OCI-LY3 (cell line): ENCODE results near the gene EFHC1.

ENCODE experiments used
- H2AFZ ChIP-seq: fragments of 200-600, 300-600 bp; shearing (Covaris generic); 2 replicates; pipeline ENCODE4 v1.6.0; 2014; ENCODE audit warnings: antibody characterized with exemption, low read depth, low read length
- H3K27ac ChIP-seq: fragments of 200-600, 300-600 bp; sonication (generic); 2 replicates; pipeline ENCODE4 v1.5.1; 2014; ENCODE audit warnings: mild to moderate bottlenecking, low read length, moderate library complexity, mixed read lengths
- H3K27me3 ChIP-seq: fragments of 200-600, 300-600 bp; sonication (generic); 2 replicates; pipeline ENCODE4 v1.6.1; 2014; ENCODE audit warnings: low read depth, low read length, mixed read lengths
- H3K36me3 ChIP-seq: fragments of 200-600, 300-600 bp; sonication (generic); replicated peaks from 2 replicates; pipeline ENCODE3; 2014; ENCODE audit warnings: low read depth, low read length, mixed read lengths
- H3K4me1 ChIP-seq: fragments of 300-600, 200-600 bp; sonication (generic); 2 replicates; pipeline ENCODE4 v1.6.1; 2014; ENCODE audit warnings: low read length, mixed read lengths
- H3K4me2 ChIP-seq: fragments of 200-600, 300-600 bp; sonication (generic); 2 replicates; pipeline ENCODE4 v1.6.1; 2014; ENCODE audit warnings: low read length, mixed read lengths
- H3K4me3 ChIP-seq: fragments of 300-600, 200-600 bp; sonication (generic); 2 replicates; pipeline ENCODE4 v1.5.1; 2014; ENCODE audit warnings: antibody characterized with exemption, mild to moderate bottlenecking, low read length, moderate library complexity
- H3K79me2 ChIP-seq: fragments of 300-600, 200-600 bp; shearing (Covaris generic); 2 replicates; pipeline ENCODE4 v1.6.1; 2014; ENCODE audit warnings: mild to moderate bottlenecking, low read length, mixed read lengths
- H3K9ac ChIP-seq: fragments of 300-600, 200-600 bp; shearing (Covaris generic); 2 replicates; pipeline ENCODE4 v1.6.0; 2014; ENCODE audit warnings: mild to moderate bottlenecking, low read length, moderate library complexity
- H3K9me3 ChIP-seq: fragments of 200-600, 300-600 bp; shearing (Covaris generic); 2 replicates; pipeline ENCODE4 v1.6.1; 2014; ENCODE audit warnings: low read length, mixed read lengths; ENCODE audit not compliant: insufficient read depth
- H4K20me1 ChIP-seq: fragments of 200-600, 300-600 bp; sonication (generic); 2 replicates; pipeline ENCODE4 v1.6.1; 2016; ENCODE audit warnings: low read length, mixed read lengths; ENCODE audit not compliant: insufficient read depth
- EZH2phosphoT487 ChIP-seq: fragments of 200-600 bp; shearing (Covaris generic); IDR thresholded peaks from 2 replicates; pipeline ENCODE4 v1.6.1; 2018; ENCODE audit warnings: antibody characterized with exemption, mixed run types, low read depth
- TF ChIP-seq, protein P1 (sequence below): fragments of 200-600, 300-600 bp; sonication (generic); IDR thresholded peaks from 2 replicates; pipeline ENCODE4 v1.5.1; 2014; ENCODE audit warnings: antibody characterized with exemption, low read length, low read depth

EFHC1 gene

DNA sequence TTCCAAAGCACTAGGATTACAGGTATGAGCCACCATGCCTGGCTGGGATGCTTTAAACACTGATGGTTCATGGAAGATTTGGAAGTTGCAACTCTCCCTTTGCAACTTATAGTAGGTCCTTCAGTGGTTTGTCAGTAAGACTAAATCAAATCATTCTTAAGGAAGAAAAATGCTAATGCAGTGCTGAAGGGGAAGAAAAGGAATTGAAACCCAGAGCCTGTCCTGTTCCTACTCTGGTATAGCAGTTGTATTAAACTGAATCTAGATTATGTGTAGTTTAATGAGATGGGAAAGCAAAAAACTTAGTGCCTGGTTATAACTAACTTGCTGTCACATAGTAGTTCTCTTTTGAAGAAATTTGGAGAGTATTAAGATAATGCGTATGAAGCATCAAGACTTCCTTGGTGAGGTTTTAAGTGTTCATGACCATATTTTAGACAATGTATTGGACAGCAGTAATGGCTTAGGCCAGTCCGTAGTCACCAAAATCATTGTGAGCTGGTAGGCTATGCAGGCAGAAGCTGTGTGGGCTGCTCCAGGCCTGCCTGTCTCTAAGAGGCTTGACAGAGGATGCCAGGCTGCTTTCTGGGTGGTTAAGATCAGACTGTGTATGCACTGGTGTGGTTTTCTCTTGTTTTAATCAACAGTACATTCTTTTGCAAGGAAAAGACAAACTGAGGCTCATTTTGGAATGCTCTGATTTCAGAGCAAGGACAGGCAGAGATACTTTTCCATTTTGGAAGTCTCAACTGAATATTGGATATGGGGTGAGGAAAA, 44.2 kb upstream of the EFHC1 start:
- no peak for TF ChIP-seq EZH2phosphoT487
- TF ChIP-seq, protein P1, sequence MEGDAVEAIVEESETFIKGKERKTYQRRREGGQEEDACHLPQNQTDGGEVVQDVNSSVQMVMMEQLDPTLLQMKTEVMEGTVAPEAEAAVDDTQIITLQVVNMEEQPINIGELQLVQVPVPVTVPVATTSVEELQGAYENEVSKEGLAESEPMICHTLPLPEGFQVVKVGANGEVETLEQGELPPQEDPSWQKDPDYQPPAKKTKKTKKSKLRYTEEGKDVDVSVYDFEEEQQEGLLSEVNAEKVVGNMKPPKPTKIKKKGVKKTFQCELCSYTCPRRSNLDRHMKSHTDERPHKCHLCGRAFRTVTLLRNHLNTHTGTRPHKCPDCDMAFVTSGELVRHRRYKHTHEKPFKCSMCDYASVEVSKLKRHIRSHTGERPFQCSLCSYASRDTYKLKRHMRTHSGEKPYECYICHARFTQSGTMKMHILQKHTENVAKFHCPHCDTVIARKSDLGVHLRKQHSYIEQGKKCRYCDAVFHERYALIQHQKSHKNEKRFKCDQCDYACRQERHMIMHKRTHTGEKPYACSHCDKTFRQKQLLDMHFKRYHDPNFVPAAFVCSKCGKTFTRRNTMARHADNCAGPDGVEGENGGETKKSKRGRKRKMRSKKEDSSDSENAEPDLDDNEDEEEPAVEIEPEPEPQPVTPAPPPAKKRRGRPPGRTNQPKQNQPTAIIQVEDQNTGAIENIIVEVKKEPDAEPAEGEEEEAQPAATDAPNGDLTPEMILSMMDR: no peak
- H3K27me3 ChIP-seq: no peaks in the 10 kb centered on the region
- peak overlapping the region; percentile 51 for H3K27ac ChIP-seq
- peaks cover 34% of the 10 kb centered on the region for H3K4me1 ChIP-seq
- peak overlapping the region; percentile 43 for H3K4me2 ChIP-seq
- peaks cover 49% of the 10 kb centered on the region for H3K36me3 ChIP-seq
- H2AFZ ChIP-seq: no peak overlapping the region
- peaks cover 60% of the 10 kb centered on the region for H3K79me2 ChIP-seq
- no peak overlapping the region for H3K4me3 ChIP-seq
- peaks cover 61% of the 10 kb centered on the region for H4K20me1 ChIP-seq
- H3K9me3 ChIP-seq: no peaks in the 10 kb centered on the region
- H3K9ac ChIP-seq: no peak overlapping the region

DNA sequence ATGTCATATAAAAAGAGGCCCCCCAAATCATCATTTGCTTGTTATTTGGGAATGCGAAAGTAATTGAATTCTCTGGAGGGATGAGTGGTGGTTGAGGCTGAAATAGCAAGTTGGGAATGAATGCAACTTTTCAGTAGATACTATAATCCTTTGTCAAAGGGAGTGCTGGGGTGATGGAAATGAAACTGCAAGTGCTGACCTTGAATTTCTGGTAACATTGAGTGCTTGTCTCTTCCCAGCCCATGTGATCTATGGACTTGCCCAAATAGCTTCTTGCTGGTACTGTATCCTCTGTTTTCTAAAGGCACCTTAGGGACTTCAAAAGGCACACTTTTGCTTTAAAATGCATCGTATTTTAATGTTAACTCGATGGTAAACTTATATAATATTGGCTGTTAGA, 43.4 kb upstream of the EFHC1 start:
- Histone ChIP-seq H3K4me3 (peak overlapping the region; percentile 52), H2AFZ (no peak overlapping the region), H3K4me2 (peak overlapping the region; percentile 70), H3K4me1 (peaks cover 36% of the 10 kb centered on the region), H3K79me2 (peaks cover 57% of the 10 kb centered on the region), H4K20me1 (peaks cover 53% of the 10 kb centered on the region), H3K36me3 (peaks cover 48% of the 10 kb centered on the region), H3K9me3 (no peaks in the 10 kb centered on the region), H3K27ac (peak overlapping the region; percentile 54), H3K27me3 (no peaks in the 10 kb centered on the region), H3K9ac (peak overlapping the region; percentile 18; the same call in 1 of the 2 replicates)
- no peak for TF ChIP-seq EZH2phosphoT487
- TF ChIP-seq, protein P1: no peak

DNA sequence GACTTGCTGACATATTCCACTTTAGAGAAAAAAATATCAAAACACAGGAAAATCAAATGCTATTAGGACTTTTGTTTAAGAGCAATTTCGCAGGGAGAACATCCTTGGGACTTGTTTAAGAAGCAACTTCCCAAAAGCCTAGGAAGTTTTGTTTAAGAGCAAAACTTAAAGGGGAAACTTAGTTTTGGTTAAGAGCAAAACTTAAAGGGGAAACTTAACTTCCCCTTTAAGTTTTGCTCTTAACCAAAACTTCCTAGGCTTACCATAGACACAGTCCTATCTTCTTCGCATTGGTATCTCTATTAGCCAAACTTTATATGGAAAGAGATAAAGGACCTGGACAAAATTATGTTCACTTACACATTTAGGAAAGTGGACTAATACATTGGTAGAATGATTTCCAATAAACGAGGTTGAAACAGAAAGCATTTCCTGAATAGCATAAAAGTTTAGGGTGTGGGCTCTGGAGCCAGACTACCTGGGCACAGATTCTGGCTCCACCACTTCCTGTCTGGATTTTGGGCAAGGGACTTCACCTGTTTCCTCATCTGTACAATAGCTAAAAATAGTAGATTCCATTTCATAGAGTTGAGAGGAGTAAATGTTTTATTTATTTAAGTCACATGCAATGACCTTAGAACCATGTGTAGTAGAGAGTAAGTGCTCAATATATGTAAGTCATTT, 42.5 kb upstream of the EFHC1 start:
- Histone ChIP-seq H3K4me1 (peaks cover 43% of the 10 kb centered on the region), H4K20me1 (peaks cover 47% of the 10 kb centered on the region), H3K79me2 (peaks cover 50% of the 10 kb centered on the region), H3K27ac (peak overlapping the region; percentile 54), H3K9ac (peak overlapping the region; percentile 18; the same call in 1 of the 2 replicates), H3K4me3 (peak overlapping the region; percentile 52), H3K27me3 (no peaks in the 10 kb centered on the region), H3K36me3 (peaks cover 48% of the 10 kb centered on the region), H3K9me3 (no peaks in the 10 kb centered on the region), H2AFZ (no peak overlapping the region), H3K4me2 (peak overlapping the region; percentile 70)
- TF ChIP-seq, protein P1: no peak

DNA sequence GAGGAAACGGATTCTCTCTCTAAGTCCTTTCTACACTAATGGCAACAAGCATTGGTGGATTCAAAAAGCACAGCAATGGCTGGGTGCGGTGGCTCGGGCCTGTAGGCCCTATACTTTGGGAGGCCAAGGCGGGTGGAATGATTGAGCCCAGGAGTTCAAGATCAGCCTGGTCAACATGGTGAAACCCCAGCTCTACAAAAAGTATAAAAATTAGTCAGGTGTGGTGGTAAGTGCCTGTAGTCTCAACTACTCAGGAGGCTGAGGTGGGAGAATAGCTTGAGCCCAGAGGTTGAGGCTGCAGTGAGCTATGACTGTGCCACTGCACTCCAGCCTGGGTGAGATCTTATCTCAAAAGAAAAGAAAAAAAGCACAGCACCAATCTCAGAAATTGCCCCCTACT, 38.9 kb upstream of the EFHC1 start:
- no peak overlapping the region for H3K9ac ChIP-seq
- TF ChIP-seq EZH2phosphoT487: no peak
- TF ChIP-seq, protein P1: no peak

More for the DNA sequence above, 38.9 kb upstream of the EFHC1 start:
- Histone ChIP-seq H3K27ac (no peak overlapping the region), H3K4me1 (peaks cover 51% of the 10 kb centered on the region), H3K4me2 (no peak overlapping the region), H3K4me3 (no peak overlapping the region), H3K27me3 (no peaks in the 10 kb centered on the region), H2AFZ (no peak overlapping the region), H3K9me3 (no peaks in the 10 kb centered on the region), H3K36me3 (peaks cover 58% of the 10 kb centered on the region), H3K79me2 (peaks cover 31% of the 10 kb centered on the region), H4K20me1 (peaks cover 19% of the 10 kb centered on the region)
